ENCODE results near the gene ELAVL1. TPM values are rescaled to one million over a fixed set of nuclear protein-coding genes. Genes with fewer than 3 reads are reported as not detected.

ELAVL1 gene
- total RNA-seq, 1 experiment from 2014 or later = 87.2 TPM

DNA sequence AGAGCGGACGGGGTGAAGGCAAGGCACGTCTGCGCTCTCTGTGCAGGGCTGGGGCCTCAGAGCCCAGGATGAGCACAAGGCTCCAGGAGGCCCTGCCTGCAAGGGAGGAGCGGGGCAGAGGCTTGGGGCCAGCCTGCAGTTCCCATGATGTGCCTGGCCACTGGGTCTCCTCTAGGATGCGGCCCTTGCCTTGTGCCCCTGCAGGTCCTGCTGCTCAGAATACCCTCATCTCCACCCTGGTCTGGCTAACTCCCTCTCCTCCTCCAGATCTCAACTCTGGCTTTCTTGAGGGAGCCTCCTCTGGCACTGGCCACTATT, 27.8 kb downstream of the ELAVL1 start:
- intact Hi-C loops (cut with micrococcal nuclease) = loop anchor here (2.0 kb wide), 1 partner anchor 25 kb away; no protein-coding TSS in a partner anchor
- no peaks in the 10 kb centered on the region for H3K27me3 ChIP-seq (ENCODE audit: low read length)
- DNase-seq = no peak
- no peaks in the 10 kb centered on the region for H3F3A ChIP-seq (ENCODE audit: low read length, unreplicated experiment)
- no peaks in the 10 kb centered on the region for H4K20me1 ChIP-seq (ENCODE audit: low read length)
- BruUV-seq (replicated peaks) = no TSS peak
- H3K9me3 ChIP-seq (ENCODE audit: low read length) = no peaks in the 10 kb centered on the region
- TF ChIP-seq, protein P1, sequence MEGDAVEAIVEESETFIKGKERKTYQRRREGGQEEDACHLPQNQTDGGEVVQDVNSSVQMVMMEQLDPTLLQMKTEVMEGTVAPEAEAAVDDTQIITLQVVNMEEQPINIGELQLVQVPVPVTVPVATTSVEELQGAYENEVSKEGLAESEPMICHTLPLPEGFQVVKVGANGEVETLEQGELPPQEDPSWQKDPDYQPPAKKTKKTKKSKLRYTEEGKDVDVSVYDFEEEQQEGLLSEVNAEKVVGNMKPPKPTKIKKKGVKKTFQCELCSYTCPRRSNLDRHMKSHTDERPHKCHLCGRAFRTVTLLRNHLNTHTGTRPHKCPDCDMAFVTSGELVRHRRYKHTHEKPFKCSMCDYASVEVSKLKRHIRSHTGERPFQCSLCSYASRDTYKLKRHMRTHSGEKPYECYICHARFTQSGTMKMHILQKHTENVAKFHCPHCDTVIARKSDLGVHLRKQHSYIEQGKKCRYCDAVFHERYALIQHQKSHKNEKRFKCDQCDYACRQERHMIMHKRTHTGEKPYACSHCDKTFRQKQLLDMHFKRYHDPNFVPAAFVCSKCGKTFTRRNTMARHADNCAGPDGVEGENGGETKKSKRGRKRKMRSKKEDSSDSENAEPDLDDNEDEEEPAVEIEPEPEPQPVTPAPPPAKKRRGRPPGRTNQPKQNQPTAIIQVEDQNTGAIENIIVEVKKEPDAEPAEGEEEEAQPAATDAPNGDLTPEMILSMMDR (conservative IDR thresholded peaks at IDR 0.05; ENCODE audit: low read depth, low read length) = no peak
- peaks cover 35% of the 10 kb centered on the region for H3K79me2 ChIP-seq (ENCODE audit: low read length)
- ChIA-PET POLR2A (ENCODE audit: unreplicated experiment) (no interaction called here), CTCF (no interaction called here)
- H3K36me3 ChIP-seq (ENCODE audit: low read depth, low read length) = peaks cover 57% of the 10 kb centered on the region
- H3K9me2 ChIP-seq (replicated peaks; ENCODE audit: low read length) = no peaks in the 10 kb centered on the region
- no peak overlapping the region for H3K27ac ChIP-seq (ENCODE audit: low read length)
- ATAC-seq = no peak
- no peak overlapping the region for H2AFZ ChIP-seq (ENCODE audit: low read length)
- no peak overlapping the region for H3K4me2 ChIP-seq (ENCODE audit: low read length)
- H3K4me1 ChIP-seq (ENCODE audit: insufficient read depth, low read length) = no peaks in the 10 kb centered on the region
- H3K9ac ChIP-seq (ENCODE audit: low read length) = no peak overlapping the region
- H3K4me3 ChIP-seq (ENCODE audit: low read length) = no peak overlapping the region

DNA sequence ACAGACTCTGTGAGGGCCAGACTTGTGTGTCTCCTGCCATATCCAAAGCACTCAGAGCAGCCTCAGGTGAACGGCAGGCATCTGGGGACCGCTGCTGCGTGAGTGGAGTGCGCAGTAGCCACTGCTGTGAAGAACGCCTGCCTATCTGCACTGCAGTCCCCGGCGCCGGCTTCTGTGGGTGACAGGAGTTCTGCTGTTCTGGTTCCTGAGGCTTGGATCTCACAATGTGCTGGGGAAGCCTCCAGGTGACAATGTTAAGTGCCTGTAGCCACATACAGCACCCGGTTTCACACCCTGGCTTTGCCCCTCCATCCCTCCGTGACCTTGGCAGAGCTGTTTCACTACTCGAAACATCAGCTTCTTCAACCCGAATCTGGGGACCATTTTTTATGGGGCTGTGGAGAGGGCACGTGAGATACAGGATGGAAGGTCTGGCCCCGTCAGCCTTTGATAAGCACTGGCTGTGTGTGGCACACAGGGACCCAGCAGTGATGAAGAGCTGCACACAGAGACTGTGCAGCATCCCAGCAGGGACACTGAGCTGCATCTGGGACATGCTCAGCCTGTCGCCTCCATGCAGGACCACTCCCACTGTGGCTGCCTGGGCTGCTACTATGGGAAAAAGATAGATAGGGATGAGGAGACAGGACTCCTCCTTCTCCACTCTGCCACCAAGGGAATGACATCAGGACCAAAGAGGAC, 28.3 kb downstream of the ELAVL1 start:
- no peak overlapping the region for H3K4me3 ChIP-seq (ENCODE audit: low read length)
- no peaks in the 10 kb centered on the region for H3K9me2 ChIP-seq (replicated peaks; ENCODE audit: low read length)
- H3K27ac ChIP-seq (ENCODE audit: low read length) = no peak overlapping the region
- no peaks in the 10 kb centered on the region for H3K27me3 ChIP-seq (ENCODE audit: low read length)
- H3K36me3 ChIP-seq (ENCODE audit: low read depth, low read length) = peaks cover 52% of the 10 kb centered on the region
- ATAC-seq = no peak
- intact Hi-C loops (cut with micrococcal nuclease) = no loop called here
- no peaks in the 10 kb centered on the region for H3K9me3 ChIP-seq (ENCODE audit: low read length)
- DNase-seq = no peak
- no peak overlapping the region for H3K9ac ChIP-seq (ENCODE audit: low read length)
- BruUV-seq (replicated peaks) = no TSS peak
- H3K79me2 ChIP-seq (ENCODE audit: low read length) = peaks cover 30% of the 10 kb centered on the region
- H2AFZ ChIP-seq (ENCODE audit: low read length) = no peak overlapping the region
- H3K4me1 ChIP-seq (ENCODE audit: insufficient read depth, low read length) = no peaks in the 10 kb centered on the region
- CTCF ChIA-PET = no interaction called here
- POLR2A ChIA-PET (ENCODE audit: unreplicated experiment) = no interaction called here
- no peaks in the 10 kb centered on the region for H4K20me1 ChIP-seq (ENCODE audit: low read length)
- H3F3A ChIP-seq (ENCODE audit: low read length, unreplicated experiment) = no peaks in the 10 kb centered on the region
- TF ChIP-seq EZH2phosphoT487 (IDR thresholded peaks at IDR 0.05; ENCODE audit: borderline replicate concordance, low read length) = no peak
- no peak for TF ChIP-seq EZH2 (IDR thresholded peaks at IDR 0.05; ENCODE audit: low read length, unreplicated experiment)
- TF ChIP-seq, protein P1 (conservative IDR thresholded peaks at IDR 0.05; ENCODE audit: low read depth, low read length) = no peak
- H3K4me2 ChIP-seq (ENCODE audit: low read length) = no peak overlapping the region

DNA sequence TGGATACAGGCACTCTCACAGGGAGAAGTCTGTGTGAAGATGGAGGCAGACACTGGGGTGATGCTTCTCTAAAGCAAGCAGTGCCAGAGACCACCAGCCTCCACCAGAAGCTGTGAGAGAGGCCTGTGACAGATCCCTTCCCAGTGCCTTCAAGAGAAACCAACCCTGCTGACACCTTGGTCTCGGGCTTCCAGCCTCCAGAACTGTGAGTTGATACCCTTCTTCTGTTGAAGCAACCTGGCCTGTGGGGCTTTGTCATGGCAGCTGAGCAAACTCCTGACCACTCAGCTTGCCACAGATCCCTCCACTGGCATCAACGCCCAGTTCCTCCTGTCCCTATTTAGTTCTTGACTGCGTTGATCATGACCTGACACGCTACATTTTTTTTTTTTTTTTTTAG, 29.0 kb downstream of the ELAVL1 start:
- CTCF ChIA-PET = no interaction called here
- Histone ChIP-seq H4K20me1 (ENCODE audit: low read length) (no peaks in the 10 kb centered on the region), H3F3A (ENCODE audit: low read length, unreplicated experiment) (no peaks in the 10 kb centered on the region), H3K9ac (ENCODE audit: low read length) (no peak overlapping the region), H3K27ac (ENCODE audit: low read length) (no peak overlapping the region), H3K4me3 (ENCODE audit: low read length) (no peak overlapping the region), H3K9me2 (replicated peaks; ENCODE audit: low read length) (no peaks in the 10 kb centered on the region), H3K79me2 (ENCODE audit: low read length) (peaks cover 23% of the 10 kb centered on the region), H2AFZ (ENCODE audit: low read length) (no peak overlapping the region), H3K4me1 (ENCODE audit: insufficient read depth, low read length) (no peaks in the 10 kb centered on the region), H3K27me3 (ENCODE audit: low read length) (no peaks in the 10 kb centered on the region), H3K4me2 (ENCODE audit: low read length) (no peak overlapping the region), H3K9me3 (ENCODE audit: low read length) (no peaks in the 10 kb centered on the region), H3K36me3 (ENCODE audit: low read depth, low read length) (peaks cover 50% of the 10 kb centered on the region)
- DNase-seq = no peak
- ATAC-seq = no peak
- TSS peak; percentile 4 for BruUV-seq (replicated peaks)
- no peak for TF ChIP-seq EZH2 (IDR thresholded peaks at IDR 0.05; ENCODE audit: low read length, unreplicated experiment)
- no peak for TF ChIP-seq EZH2phosphoT487 (IDR thresholded peaks at IDR 0.05; ENCODE audit: borderline replicate concordance, low read length)
- TF ChIP-seq, protein P1 (conservative IDR thresholded peaks at IDR 0.05; ENCODE audit: low read depth, low read length) = no peak
- POLR2A ChIA-PET (ENCODE audit: unreplicated experiment) = no interaction called here
- intact Hi-C loops (cut with micrococcal nuclease) = no loop called here
